HFF-Myc (cell line): ENCODE data around the gene SYNDIG1.

ENCODE experiments used
- DNase-seq: peaks from one replicate; pipeline ENCODE4 v3.0.0-alpha.2; 2011; ENCODE audit warnings: low read depth; ENCODE audit errors: extremely low read depth
- H3K4me3 ChIP-seq: replicated peaks from 2 replicates; pipeline ENCODE4 v1.5.1; 2011; ENCODE audit warnings: low read depth, mild to moderate bottlenecking, control low read depth, low read length
- CTCF ChIP-seq: IDR thresholded peaks from 2 replicates; pipeline ENCODE4 v1.5.1; 2012; ENCODE audit warnings: mild to moderate bottlenecking, low read depth, low read length, control low read depth; ENCODE audit errors: missing control alignments

The SYNDIG1 gene

GRCh38 chr20:24598996-24599395, 129.6 kb downstream of the SYNDIG1 start:
- no peak for TF ChIP-seq CTCF
- no peak for DNase-seq

GRCh38 chr20:24600012-24600411, 130.6 kb downstream of the SYNDIG1 start:
- H3K4me3 ChIP-seq, result no peak overlapping the region
- TF ChIP-seq CTCF, result no peak
- no peak for DNase-seq

More at GRCh38 chr20:24598996-24599395, 129.6 kb downstream of the SYNDIG1 start:
- H3K4me3 ChIP-seq, result no peak overlapping the region

GRCh38 chr20:24603454-24603853, 134.0 kb downstream of the SYNDIG1 start:
- no peak overlapping the region for H3K4me3 ChIP-seq
- DNase-seq, result no peak
- no peak for TF ChIP-seq CTCF

GRCh38 chr20:24604966-24605665, 135.7 kb downstream of the SYNDIG1 start:
- no peak for DNase-seq
- no peak overlapping the region for H3K4me3 ChIP-seq
- no peak for TF ChIP-seq CTCF

GRCh38 chr20:24605937-24606455, 136.6 kb downstream of the SYNDIG1 start:
- no peak for TF ChIP-seq CTCF
- no peak for DNase-seq
- H3K4me3 ChIP-seq, result no peak overlapping the region

- no peak for TF ChIP-seq CTCF
- DNase-seq, result no peak
- H3K4me3 ChIP-seq, result no peak overlapping the region
Measured at GRCh38 chr20:24607402-24607801, 138.0 kb downstream of the SYNDIG1 start.
